ACHN (cell line): Measurements from ENCODE around the gene NEK3.
A peak's percentile ranks its signal among the peaks of the same experiment; 100 is the strongest.
"Not testable (repeated sequence)": the region's sequence is repeated elsewhere in the genome, so short reads cannot be mapped to it uniquely, and the experiment has no call there.

Experiments
- DNase-seq: peaks from one replicate; pipeline ENCODE4 v3.0.0-alpha.2; 2015
- in situ Hi-C: cut with HindIII; loops from 2 replicates; pipeline ENCODE4 v1.10.0; 2017; ENCODE audit warnings: low sequenced_read_pairs, low pct_ligation_motif_present, low pct_unique_long_range_greater_than_20kb

NEK3 gene

DNA sequence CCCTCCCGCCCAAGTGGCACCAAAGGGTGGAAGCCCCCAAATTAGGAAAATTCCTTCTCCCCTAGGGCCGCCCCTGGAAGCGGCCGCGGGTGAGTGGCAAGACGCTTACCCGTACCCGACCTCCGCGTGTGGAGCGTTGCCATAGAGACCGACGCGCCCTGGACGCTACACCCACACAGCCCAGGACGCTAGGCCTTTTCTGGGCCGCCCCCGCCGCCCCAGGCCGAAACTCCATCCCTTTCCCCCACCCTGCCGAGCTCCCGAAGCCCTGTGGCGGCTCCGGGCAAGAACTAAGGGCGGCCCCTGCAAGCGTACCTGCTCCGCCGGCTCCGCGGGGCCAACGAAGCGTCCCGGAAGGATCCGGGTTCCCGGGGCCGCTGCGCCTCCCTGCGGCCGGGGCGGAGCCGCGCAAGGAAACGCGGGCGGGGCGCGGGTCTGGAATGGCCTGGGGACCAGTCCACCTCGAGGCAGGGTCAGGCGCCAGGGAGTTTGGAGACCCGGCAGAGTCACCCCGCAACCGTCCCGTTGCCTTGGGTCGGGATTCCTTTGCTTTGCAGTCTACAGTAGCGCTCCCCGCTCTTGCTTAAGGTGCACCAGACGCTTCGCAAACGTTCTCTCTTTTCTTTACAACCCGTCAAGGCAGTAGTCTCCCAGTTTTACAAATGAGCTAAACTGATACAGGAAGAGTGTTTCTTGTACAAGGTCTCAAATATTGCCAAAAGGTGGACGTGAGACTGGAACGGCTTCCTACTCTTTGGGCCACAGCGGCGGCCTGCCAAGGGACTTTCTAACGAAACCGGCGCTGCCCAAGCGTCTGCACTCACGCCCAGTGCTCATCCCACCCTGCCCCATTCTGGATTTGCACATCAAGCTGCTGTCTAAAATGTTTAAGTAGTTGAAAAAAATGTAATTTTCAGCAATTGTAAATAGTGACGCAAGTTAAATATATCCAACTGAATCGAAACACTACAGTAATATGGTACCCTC is 30.4 kb downstream of the NEK3 start, which contains the start of gene NEK5:
NEK5 (minus strand) TSS at position 360 of the 987 bp plus-strand sequence. CDS start 1,591 bp downstream, outside the sequence.
- peak; percentile 62 for DNase-seq
- in situ Hi-C loops: no loop called here

DNA sequence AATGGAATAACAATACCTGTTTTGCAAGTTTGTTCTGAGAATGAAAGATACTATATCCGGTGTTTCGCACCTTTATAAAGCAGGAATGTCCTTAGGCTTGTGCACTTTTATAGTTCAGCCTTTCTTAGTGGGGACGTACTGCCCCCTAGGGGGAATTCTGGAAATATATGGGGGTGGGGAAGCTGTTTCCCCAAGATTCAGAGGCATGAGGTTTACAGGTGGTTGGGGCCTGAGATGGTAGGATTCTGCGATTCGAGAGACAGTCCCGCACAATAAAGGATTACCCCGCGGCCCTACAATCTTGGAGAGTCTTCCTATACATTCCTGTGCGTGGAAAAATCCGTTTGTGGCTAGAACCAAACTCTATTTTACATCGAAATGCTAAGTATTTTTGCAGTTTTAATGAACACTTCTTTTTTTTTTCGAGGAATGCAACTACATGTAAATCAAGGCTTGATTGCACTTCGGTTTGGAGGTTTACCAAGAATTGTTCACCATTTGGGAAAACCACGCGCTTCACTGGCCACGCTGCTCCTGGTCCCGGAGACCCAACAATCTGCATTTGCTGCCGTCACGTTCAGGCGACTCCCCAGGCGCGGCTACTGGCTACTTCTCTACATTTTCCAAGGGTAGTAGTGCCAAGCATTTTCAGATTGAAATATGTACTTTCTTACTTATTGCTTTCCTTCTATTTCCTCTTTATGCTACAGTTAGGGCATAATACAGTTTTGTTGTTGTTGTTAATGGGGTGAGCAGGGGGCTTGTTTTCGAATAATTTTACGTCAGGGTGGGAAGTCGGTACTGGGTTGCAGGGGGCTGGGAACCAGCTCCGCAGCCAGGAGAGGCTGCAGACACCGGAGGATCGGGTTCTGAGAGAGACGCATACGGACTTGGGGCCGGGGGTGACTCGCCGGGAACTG is 31.4 kb downstream of the NEK3 start:
- in situ Hi-C loops: no loop called here
- DNase-seq: peak; percentile 73

DNA sequence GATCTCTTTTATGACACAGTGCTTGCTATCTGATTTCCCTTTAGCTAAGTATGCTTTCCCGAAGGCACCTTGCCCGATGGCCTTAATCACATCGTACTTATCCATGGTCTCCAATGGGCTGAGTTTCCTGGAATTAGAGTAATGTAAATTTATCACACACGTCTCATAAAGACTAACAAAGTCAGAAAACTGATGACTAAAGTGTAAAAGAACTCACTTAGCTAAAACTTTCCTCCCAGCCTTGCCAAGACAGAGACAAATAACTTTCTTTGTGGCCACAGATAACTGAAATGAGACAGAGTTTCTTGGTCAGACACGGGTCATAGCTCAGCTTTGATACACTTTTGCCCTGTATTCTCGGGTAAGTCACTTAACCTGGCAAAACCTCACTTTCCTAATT is 32.0 kb downstream of the NEK3 start:
- in situ Hi-C loops: no loop called here
- peak; percentile 5 for DNase-seq

DNA sequence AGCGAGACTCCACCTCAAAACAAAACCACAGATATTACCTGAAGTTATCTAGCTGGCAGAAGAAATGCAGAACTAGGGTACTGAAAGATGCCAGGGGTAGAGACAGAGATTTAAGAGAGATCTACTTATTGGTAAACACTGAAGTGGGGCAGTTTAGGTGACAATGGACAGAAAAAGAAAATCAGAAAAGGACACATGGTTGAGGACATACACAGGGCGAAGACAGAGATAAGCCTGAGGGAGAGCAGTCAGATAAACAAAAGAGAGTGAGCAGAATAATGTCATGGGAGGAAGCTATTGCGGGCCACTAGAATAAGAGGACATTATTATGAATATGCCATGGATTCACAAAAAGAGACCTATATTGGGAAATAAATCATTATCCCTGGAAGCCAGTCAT is 33.9 kb downstream of the NEK3 start:
- in situ Hi-C loops: no loop called here
- no peak for DNase-seq

DNA sequence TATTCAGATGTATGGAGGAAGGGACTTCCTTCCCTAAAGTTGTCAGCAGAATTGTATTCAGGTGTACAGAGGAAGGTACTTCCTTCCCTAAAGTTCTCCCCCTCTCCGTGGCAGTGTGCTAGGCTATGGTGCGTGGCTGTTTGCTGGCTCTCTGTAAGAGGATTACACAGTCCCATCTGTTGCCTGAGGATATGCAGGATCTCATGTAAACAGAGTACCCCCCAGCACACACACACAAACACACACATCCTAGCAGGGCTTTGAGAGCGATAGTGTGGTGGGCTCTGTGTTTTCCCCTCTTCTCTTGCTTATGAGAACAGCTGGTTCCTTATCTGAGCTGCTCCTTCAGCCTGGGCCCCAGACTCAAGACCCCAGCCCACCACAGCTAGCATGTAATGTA is 40.8 kb downstream of the NEK3 start:
- DNase-seq: no peak
- in situ Hi-C loops: no loop called here

DNA sequence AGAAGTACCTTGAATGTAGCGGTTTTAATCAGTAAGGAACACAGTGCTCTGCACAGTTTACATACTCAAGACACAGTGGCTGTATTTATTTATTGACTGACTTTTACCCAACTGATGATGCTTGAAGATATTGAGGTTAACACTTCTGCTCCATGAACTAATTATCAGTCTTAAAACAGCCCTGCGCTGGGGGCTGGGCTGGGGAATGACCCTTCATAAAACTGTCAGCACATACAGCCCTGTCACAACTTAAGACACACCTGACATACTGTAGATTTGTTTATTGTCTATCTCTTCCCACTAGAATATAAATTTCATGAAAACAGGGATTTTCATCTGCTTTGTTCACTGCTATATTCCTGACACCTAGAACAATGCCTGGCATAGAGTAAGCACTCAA is 41.3 kb downstream of the NEK3 start:
- in situ Hi-C loops: no loop called here
- no peak for DNase-seq

DNA sequence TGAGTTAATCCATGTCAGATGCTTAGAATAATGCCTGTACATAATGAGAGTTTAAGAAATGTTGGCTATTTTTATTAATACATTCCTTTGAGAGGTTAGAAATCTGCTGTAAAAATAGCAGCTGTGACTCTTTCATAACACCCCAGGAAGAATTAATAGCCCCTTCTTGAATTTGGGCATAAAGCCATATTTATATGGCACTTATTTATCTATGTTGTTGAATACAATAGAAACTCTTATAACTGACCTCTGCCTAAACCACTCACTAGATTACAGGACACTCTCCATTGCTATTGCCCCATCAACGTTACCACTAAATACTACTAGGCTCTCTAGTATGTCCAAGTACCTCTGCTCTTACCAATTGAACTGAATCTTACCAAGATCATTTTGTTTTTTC is 46.8 kb downstream of the NEK3 start:
- no peak for DNase-seq
- in situ Hi-C loops: no loop called here

DNA sequence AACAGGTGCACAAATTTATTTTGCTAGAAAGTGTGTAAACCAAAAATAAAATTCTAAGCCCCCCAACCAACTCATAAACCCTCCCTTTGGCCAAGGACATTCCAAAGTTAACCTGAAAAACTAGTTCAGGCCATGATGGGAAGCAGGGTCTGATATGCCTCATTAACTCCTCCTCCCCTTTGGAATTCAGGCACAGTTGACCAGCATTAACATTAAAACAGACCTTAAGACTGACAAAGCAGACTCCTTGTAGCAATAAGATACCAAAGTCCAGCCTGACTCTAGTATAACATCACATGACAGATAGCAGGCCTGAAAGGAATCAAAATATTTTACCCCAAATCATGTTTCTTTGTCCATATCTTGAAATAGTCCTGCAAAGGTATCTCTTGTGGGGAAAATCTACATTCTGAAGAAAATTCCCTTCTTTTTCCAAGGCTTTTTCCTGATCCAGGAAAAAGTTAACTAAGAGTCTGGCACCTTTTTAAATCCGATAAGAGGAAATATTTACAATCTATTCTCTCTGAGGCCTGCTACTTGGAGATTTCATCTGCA is 50.2 kb downstream of the NEK3 start:
- in situ Hi-C loops: no loop called here

DNA sequence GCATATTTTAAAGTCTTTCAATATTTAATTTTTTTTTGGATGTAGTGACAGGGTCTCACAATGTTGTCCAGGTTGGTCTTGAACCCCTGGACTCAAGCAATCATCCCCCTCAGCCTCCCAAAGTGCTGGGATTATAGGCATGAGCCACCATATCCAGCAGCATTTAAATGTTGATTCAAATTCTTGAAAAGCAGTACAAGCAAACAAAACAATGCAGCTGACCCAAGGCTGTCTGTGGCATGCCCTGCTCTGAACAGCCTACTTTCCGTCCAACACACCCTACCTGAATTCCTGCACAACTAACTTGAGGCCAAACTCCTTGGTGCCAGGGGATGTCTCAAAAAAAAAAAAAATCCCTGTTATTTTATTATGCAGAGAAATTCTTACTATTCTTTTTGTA is 53.6 kb downstream of the NEK3 start:
- in situ Hi-C loops: no loop called here
- no peak for DNase-seq

More for the DNA sequence above, 50.2 kb downstream of the NEK3 start:
- DNase-seq: peak; percentile 27

DNA sequence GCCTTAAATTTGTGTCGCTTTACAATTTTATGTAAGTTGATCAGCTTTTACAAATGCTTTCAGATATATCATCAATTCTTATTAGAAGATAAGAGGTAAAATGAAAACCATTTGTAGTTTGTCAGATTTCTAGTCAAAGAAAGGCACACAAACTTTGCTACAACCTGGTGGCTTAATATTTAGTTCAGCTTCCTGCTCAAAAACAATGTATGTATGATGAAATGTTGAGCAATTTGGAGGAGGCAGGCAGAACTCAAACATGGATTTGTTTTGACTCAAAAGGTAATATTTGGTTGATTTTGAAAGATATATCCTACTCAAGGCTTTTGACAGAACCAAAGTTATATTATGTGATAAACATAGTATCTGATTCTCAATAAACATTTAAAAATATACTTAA is 54.8 kb downstream of the NEK3 start:
- in situ Hi-C loops: no loop called here
- peak; percentile 12 for DNase-seq

DNA sequence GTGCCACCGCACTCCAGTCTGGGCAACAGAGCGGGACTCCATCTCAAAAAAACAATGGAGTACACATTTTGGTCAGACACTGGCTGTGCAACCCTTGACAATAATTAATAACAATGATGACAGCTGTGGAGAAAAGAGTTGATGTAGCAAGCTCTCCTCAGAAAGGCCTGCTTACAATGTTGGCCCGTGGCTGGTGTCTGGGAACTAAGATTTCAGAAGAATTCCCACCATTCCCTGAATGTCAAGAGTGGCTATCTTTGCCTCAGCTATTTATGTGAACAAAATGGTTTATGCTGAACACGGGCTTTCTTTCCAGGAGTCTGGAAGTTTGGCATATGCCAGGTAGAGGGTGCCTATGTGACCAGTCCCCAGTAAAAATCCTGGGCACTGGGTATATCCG is 56.0 kb downstream of the NEK3 start:
- in situ Hi-C loops: no loop called here
- no peak for DNase-seq

DNA sequence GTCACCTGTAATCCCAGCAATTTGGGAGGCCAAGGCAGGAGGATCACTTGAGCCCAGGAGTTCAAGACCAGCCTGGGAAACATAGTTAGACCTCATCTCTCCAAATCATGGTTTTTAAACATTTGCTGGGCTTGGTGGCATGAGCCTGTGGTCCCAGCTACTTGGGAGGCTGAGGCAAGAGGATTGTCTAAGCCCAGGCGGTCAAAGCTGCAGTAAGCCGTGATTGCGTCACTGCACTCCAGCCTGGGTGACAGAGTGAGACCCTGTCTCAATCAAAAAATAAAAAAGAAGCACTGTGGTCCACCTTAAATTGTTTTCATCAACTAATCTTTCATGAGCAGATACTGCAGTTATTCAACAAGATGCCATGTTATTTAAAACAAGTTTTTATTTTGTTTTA is 57.0 kb downstream of the NEK3 start:
- DNase-seq, in situ Hi-C loops: not testable (repeated sequence)

DNA sequence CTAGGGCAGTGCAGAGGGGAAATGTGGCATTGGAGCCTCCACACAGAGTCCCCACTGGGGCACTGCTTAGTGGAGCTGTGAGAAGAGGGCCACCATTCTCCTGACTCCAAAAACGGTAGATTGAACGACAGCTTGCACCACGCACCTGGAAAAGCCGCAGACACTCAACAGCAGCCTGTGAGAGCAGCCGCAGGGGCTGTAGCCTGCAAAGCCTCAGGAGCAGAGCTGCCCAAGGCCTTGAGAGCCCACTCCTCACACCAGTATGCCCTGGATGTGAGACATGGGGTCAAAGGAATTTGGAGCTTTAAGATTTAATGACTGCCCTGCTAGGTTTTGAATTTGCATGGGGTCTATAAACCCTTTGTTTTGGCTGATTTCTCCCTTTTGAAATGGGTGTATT is 62.2 kb downstream of the NEK3 start:
- in situ Hi-C loops: no loop called here
- DNase-seq: no peak

DNA sequence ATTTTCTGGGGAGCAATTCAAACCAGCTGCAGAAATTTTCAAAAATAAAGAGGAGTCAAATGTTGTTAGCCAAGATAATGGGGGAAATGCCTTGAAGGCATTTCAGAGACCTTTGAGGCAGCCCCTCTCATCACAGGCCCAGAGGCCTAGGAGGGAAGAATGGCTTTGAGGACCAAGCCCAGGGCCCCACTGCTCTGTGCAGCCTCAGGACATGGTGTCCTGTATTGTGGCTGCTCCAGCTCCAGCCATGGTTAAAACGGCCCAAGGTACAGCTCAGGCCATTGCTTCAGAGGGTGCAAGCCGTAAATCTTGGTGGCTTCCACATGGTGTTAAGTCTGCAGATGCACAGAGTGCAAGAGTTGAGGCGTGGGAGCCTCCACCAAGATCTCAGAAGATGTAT is 62.6 kb downstream of the NEK3 start:
- in situ Hi-C loops: no loop called here
- no peak for DNase-seq

DNA sequence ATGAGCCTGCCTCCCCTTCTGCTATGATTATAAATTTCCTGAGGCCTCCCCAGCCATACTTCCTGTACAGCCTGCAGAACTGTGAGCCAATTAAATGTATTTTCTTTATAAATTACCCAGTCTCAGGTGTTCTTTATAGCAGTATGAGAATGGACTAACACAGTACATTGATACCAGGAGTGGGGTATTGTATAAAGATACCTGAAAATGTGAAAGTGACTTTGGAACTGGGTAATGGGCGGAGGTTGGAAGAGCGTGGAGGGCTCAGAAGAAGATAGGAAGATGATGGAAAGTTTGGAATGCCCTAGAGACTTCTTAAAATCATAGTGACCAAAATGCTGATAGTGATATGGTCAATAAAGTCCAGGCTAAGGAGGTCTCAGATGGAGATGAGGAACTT is 63.3 kb downstream of the NEK3 start:
- no peak for DNase-seq
- in situ Hi-C loops: no loop called here

DNA sequence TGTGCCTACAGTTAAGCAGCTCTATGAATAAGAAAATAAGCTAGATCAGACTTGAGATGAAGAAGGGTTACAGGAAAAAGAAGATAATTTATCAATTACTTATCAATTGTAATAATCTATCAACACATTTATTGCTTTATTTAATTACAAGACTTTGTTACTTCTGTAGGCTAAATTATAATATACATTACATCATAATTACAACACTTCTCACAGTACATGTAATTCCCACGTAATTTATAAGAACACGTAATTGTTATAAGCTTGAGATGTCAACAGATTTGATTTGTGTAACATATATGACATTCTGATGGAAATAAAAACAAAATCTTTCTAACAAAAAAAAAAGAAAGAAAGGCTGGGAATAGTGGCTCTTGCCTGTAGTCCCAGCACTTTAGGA is 67.3 kb downstream of the NEK3 start:
- DNase-seq: no peak
- in situ Hi-C loops: no loop called here

DNA sequence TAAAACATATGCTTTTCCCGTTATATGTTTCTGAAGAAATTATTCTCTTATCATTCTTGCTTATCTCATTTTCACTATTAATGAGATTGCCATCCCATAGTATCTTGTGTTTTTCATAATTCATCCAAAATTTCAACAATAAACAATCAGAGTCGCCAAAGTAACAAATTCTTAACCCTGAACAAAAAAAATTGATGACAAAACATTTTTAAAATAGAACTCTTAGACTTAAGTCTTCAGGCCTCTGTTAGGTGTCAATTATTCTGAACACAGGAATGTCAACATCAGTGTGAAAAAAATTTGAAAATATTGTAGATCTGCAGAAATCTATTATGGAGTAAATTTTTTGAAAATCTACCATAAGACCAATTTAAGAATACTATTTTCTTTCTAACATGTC is 67.9 kb downstream of the NEK3 start:
- no peak for DNase-seq
- in situ Hi-C loops: no loop called here

DNA sequence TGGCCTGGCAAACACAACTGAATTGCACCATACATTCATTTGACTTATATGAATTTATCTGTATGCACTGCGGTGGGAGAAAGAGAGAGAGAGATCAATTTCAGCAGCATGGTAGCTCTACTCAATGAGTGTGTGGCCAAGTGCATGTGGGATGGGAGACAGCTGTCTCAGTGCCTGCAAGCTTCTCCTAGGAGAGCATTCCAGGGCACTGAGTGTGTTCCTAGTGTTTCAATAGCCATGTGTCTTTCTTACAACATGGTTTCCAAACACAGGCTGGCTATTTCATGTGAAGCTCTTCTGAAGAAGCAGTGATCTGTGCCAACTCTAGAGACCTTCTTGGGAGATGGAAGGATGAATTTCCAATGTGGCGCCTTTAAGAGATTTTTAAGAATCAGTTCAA is 74.0 kb downstream of the NEK3 start:
- in situ Hi-C loops: no loop called here
- DNase-seq: no peak

DNA sequence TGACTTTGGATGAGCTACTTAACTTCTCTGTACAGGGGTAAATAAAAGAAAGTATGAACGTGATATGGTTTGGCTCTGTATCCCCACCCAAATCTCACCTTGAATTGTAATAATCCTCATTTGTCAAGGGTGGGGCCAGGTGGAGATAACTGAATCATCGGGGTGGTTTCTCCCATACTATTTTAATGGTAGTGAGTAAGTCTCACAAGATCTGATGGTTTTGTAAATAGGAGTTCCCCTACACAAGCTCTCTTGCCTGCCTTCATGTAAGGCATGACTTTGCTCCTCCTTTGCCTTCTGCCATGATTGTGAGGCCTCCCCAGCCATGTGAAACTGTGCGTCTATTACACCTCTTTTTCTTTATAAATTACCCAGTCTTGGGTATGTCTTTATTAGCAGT is 74.4 kb downstream of the NEK3 start:
- DNase-seq, in situ Hi-C loops: not testable (repeated sequence)
